Ishikawa (cell line): ENCODE measurements around the gene MOV10.

Experiments used
- CEBPB ChIP-seq: IDR thresholded peaks from 2 replicates; pipeline ENCODE4 v1.6.1; 2012
- CREB1 ChIP-seq: IDR thresholded peaks from 2 replicates; pipeline ENCODE4 v1.6.1; 2012; ENCODE audit warnings: low read depth
- EGR1 ChIP-seq: IDR thresholded peaks from 2 replicates; pipeline ENCODE4 v1.6.1; 2012
- EP300 ChIP-seq: IDR thresholded peaks from 2 replicates; pipeline ENCODE4 v1.6.1; 2012; ENCODE audit warnings: borderline replicate concordance
- FOXM1 ChIP-seq: IDR thresholded peaks from 2 replicates; pipeline ENCODE4 v1.6.1; 2012; ENCODE audit warnings: low read depth, borderline replicate concordance
- NFIC ChIP-seq: IDR thresholded peaks from 2 replicates; pipeline ENCODE4 v1.6.1; 2012
- RAD21 ChIP-seq: IDR thresholded peaks from 2 replicates; pipeline ENCODE4 v1.6.1; 2012; ENCODE audit warnings: low read depth
- TAF1 ChIP-seq: IDR thresholded peaks from 2 replicates; pipeline ENCODE4 v1.6.1; 2012; ENCODE audit warnings: low read depth, mild to moderate bottlenecking
- TCF12 ChIP-seq: IDR thresholded peaks from 2 replicates; pipeline ENCODE4 v1.6.1; 2012; ENCODE audit warnings: low read depth
- TEAD4 ChIP-seq: IDR thresholded peaks from 2 replicates; pipeline ENCODE4 v1.6.1; 2012
- YY1 ChIP-seq: IDR thresholded peaks from 2 replicates; pipeline ENCODE4 v1.6.1; 2012; ENCODE audit warnings: low read depth
- ZBTB7A ChIP-seq: IDR thresholded peaks from 2 replicates; pipeline ENCODE4 v1.6.1; 2012; ENCODE audit warnings: low read depth
- TF ChIP-seq, protein P1 (sequence below): IDR thresholded peaks from 2 replicates; pipeline ENCODE4 v1.6.1; 2012
- TF ChIP-seq, protein P2 (sequence below): IDR thresholded peaks from 2 replicates; pipeline ENCODE4 v1.6.1; 2012; ENCODE audit warnings: low read depth, mild to moderate bottlenecking
- TF ChIP-seq, protein P3 (sequence below): IDR thresholded peaks from 2 replicates; pipeline ENCODE4 v1.6.1; 2012

Gene MOV10

DNA sequence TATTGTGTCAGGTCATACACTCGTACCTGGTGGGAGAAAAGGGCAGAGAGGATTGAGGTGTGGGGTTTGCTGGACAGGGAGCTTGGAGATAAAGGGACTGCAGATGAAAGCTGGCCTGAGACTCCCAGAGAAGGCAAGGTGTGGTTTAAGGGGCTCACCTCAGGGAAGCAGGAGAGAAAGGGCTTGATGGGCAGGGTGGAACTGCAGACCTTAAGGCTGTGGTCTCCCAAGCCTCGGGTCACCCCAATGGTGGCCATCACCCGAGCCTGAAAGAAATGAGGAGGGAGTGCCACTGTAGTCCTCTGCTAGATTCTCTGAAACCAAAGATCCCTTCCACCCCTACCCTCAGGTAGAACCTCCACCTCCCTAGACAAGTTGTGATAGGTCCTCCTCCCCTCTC, 36.1 kb downstream of the MOV10 start:
- no peak for TF ChIP-seq ZBTB7A
- TF ChIP-seq TCF12 = no peak
- TF ChIP-seq RAD21 = no peak
- TF ChIP-seq EP300 = no peak
- TF ChIP-seq, protein P1, sequence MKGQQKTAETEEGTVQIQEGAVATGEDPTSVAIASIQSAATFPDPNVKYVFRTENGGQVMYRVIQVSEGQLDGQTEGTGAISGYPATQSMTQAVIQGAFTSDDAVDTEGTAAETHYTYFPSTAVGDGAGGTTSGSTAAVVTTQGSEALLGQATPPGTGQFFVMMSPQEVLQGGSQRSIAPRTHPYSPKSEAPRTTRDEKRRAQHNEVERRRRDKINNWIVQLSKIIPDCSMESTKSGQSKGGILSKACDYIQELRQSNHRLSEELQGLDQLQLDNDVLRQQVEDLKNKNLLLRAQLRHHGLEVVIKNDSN = no peak
- no peak for TF ChIP-seq NFIC
- no peak for TF ChIP-seq CREB1

DNA sequence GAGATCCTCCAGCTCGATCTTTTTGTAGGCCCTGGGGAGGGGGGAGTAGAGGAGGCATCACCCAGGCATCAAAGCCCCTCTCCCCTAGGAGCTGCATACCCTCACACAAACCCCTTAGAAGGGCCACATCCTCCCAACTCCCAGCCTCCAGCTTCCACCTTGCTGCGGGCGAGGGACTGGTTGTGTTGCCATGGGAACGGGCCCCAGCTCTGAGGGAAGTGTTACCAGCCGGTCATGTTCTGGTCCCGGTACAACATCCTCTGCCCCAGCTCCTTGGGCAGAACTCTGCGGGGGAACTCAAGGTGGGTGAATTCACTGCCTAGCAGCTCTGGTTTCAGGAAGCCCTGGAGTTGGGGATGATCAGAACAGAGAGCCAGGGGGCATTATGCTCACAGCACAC, 36.6 kb downstream of the MOV10 start:
- TF ChIP-seq EGR1 (no peak), TCF12 (no peak), EP300 (no peak)

DNA sequence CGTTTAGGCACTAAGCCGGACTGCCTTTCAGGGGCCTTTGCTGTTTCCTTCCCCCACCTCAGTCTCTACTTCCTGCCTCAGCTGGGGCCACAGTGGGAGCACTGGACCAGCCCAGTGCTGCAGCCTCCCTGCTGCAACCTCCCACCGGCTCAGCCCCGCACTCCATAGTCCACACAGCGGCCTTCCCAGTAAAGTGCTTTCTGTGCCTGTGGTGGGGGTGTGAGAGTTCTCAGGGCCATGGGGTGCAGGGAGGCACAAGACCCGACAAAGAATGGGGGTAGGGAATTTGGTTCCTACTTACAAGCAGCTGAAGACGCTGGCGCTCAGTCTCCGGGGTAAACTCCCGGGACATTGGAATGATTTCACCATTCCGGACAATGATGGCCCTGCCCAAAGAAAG, 37.2 kb downstream of the MOV10 start:
- no peak for TF ChIP-seq FOXM1
- TF ChIP-seq TAF1 = no peak
- TF ChIP-seq TEAD4 = no peak

DNA sequence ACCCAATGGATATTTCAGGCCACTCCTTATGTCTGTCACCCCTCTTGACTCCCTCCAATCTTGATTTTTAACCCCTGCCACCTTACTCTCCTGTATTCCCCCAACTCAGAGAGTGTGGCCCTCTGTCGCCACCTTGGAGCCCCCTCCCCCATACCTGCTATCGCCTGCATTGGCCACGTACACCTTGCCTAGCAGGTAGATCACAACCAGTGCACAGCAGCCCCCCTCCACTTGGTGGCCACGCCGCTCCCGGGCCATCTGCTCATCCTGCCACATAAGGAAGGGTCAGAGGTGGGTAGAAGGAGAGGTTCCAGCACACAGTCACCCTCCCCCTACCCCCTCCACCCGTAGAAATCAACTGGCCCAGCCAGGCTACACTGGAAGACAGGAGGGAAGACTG, 37.7 kb downstream of the MOV10 start:
- TF ChIP-seq EGR1 (no peak), TEAD4 (no peak), ZBTB7A (no peak), NFIC (no peak), CREB1 (no peak), FOXM1 (no peak), CEBPB (no peak), TCF12 (no peak), TAF1 (no peak), EP300 (no peak), RAD21 (no peak), YY1 (no peak)
- TF ChIP-seq, protein P2, sequence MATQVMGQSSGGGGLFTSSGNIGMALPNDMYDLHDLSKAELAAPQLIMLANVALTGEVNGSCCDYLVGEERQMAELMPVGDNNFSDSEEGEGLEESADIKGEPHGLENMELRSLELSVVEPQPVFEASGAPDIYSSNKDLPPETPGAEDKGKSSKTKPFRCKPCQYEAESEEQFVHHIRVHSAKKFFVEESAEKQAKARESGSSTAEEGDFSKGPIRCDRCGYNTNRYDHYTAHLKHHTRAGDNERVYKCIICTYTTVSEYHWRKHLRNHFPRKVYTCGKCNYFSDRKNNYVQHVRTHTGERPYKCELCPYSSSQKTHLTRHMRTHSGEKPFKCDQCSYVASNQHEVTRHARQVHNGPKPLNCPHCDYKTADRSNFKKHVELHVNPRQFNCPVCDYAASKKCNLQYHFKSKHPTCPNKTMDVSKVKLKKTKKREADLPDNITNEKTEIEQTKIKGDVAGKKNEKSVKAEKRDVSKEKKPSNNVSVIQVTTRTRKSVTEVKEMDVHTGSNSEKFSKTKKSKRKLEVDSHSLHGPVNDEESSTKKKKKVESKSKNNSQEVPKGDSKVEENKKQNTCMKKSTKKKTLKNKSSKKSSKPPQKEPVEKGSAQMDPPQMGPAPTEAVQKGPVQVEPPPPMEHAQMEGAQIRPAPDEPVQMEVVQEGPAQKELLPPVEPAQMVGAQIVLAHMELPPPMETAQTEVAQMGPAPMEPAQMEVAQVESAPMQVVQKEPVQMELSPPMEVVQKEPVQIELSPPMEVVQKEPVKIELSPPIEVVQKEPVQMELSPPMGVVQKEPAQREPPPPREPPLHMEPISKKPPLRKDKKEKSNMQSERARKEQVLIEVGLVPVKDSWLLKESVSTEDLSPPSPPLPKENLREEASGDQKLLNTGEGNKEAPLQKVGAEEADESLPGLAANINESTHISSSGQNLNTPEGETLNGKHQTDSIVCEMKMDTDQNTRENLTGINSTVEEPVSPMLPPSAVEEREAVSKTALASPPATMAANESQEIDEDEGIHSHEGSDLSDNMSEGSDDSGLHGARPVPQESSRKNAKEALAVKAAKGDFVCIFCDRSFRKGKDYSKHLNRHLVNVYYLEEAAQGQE = no peak
- TF ChIP-seq, protein P3, sequence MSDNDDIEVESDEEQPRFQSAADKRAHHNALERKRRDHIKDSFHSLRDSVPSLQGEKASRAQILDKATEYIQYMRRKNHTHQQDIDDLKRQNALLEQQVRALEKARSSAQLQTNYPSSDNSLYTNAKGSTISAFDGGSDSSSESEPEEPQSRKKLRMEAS = no peak
- TF ChIP-seq, protein P1 = no peak

DNA sequence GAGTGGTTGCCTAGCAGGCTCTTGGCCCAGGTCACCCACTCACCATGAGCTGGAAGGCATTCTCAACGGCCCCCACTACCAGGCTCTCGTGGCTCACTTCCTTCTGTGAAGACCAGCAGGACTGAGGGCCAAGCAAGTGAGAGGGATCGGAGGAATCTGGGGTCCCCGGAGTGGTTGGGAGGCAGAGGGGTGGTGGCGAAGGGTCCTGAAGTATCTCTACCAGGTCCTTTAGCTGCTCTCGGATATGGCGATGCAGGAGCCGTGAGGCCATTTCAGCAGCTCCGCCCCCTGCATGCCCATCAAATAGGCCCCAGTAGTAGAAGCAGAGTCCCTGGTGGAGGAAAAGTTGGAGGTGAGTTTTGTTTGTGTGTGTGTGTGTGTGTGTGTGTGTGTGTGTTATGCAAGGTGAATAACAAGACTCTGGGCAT, 38.3 kb downstream of the MOV10 start:
- TF ChIP-seq CREB1 = no peak
- no peak for TF ChIP-seq TCF12
- TF ChIP-seq, protein P2 = no peak
- TF ChIP-seq, protein P3 = no peak
- TF ChIP-seq TAF1 = no peak
- no peak for TF ChIP-seq ZBTB7A
- TF ChIP-seq EP300 = no peak
- no peak for TF ChIP-seq CEBPB
- no peak for TF ChIP-seq YY1
- no peak for TF ChIP-seq NFIC
- TF ChIP-seq EGR1 = no peak
- TF ChIP-seq RAD21 = no peak
- TF ChIP-seq, protein P1 = no peak
- no peak for TF ChIP-seq TEAD4
